Endothelial cell of umbilical vein (primary cell): ENCODE results near the gene TEX9. TPM values are rescaled to one million over a fixed set of nuclear protein-coding genes. Genes with fewer than 3 reads are reported as not detected.

Experiments used
- BruUV-seq: library from RNA; stranded (reverse); fragments of 400-500 nt; replicated peaks from 2 replicates; lab custom pipeline; 2021; lab: Mats Ljungman, UMichigan
- CTCF ChIA-PET: fragments of 300-600, 350-600 bp; sonication (Branson Sonifier 250); formaldehyde crosslinking; loops from one replicate; lab custom pipeline; 2021; ENCODE audit warnings: antibody characterized with exemption, inconsistent platforms; lab: Charles Lee
- POLR2A ChIA-PET: fragments of 300-600, 350-600 bp; sonication (Branson Sonifier 250); formaldehyde crosslinking; loops from one replicate; lab custom pipeline; 2021; ENCODE audit warnings: antibody characterized with exemption, inconsistent platforms; lab: Charles Lee
- DNase-seq: peaks from one replicate; pipeline ENCODE4 v3.0.0-alpha.2; 2011; ENCODE audit warnings: low read depth, low spot score
- FAIRE-seq: peaks from 2 replicates; lab custom pipeline; 2011; peaks lifted over from hg19 to GRCh38; lab: Jason Lieb, UNC
- H2AFZ ChIP-seq: 2 replicates; pipeline ENCODE4 v1.6.0; 2012; ENCODE audit warnings: low read depth, low read length, control low read depth, inconsistent platforms
- H3K27ac ChIP-seq: 2 replicates; pipeline ENCODE4 v1.5.1; 2011; ENCODE audit warnings: low read depth, mild to moderate bottlenecking, control low read depth, low read length, moderate library complexity; ENCODE audit not compliant: insufficient read depth
- H3K27me3 ChIP-seq, 2 experiments: 2 replicates each; pipeline versions ENCODE4 v1.6.0 to v1.6.1; 2011; ENCODE audit warnings: low read length in 2 of 2, mixed read lengths in 1 of 2; ENCODE audit not compliant: control insufficient read depth in 2 of 2, insufficient read depth in 2 of 2
- H3K36me3 ChIP-seq, 2 experiments: 2 replicates in 1 of 2; 3 replicates in 1 of 2; pipeline ENCODE4 v1.5.1; 2011; ENCODE audit warnings: low read length in 2 of 2, mild to moderate bottlenecking in 1 of 2, moderate library complexity in 1 of 2; ENCODE audit not compliant: control insufficient read depth in 2 of 2, insufficient read depth in 2 of 2; ENCODE audit errors: extremely low read depth in 1 of 2
- H3K4me1 ChIP-seq: 3 replicates; pipeline ENCODE4 v1.5.1; 2011; ENCODE audit warnings: mild to moderate bottlenecking, low read length; ENCODE audit not compliant: control insufficient read depth, insufficient read depth; ENCODE audit errors: extremely low read depth
- H3K4me2 ChIP-seq: 2 replicates; pipeline ENCODE4 v1.6.1; 2011; ENCODE audit warnings: low read length, control low read depth, mixed read lengths; ENCODE audit not compliant: insufficient read depth
- H3K4me3 ChIP-seq, 3 experiments: fragments of 200-600 bp in 1 of 3; sonication (generic), shearing (Covaris generic) in 1 of 3; replicated peaks in 1 of 3; 2 replicates each; pipeline ENCODE4 v1.5.1; 2011 to 2016; ENCODE audit warnings: control low read depth in 3 of 3, low read length in 3 of 3, mild to moderate bottlenecking in 2 of 3, inconsistent platforms in 1 of 3, low read depth in 1 of 3, moderate library complexity in 1 of 3; ENCODE audit not compliant: insufficient read depth in 1 of 3
- H3K79me2 ChIP-seq: 2 replicates; pipeline ENCODE4 v1.6.0; 2012; ENCODE audit warnings: low read length, inconsistent platforms; ENCODE audit not compliant: control insufficient read depth, insufficient read depth
- H3K9ac ChIP-seq: replicated peaks from 2 replicates; pipeline ENCODE3; 2011; ENCODE audit warnings: low read length, control low read depth; ENCODE audit not compliant: insufficient read depth; ENCODE audit errors: extremely low read depth
- H3K9me1 ChIP-seq: replicated peaks from 3 replicates; pipeline ENCODE4 v1.6.0; 2011; ENCODE audit warnings: mild to moderate bottlenecking, low read length; ENCODE audit not compliant: control insufficient read depth, insufficient read depth; ENCODE audit errors: extremely low read depth
- H3K9me3 ChIP-seq: replicated peaks from 2 replicates; pipeline ENCODE4 v1.5.1; 2012; ENCODE audit warnings: low read length, inconsistent platforms; ENCODE audit not compliant: control insufficient read depth, insufficient read depth
- H4K20me1 ChIP-seq: replicated peaks from 2 replicates; pipeline ENCODE3; 2011; ENCODE audit warnings: mild to moderate bottlenecking, low read length; ENCODE audit not compliant: control insufficient read depth, insufficient read depth; ENCODE audit errors: extremely low read depth
- FOS ChIP-seq: IDR thresholded peaks from 2 replicates; pipeline ENCODE4 v1.6.1; 2011; ENCODE audit warnings: mild to moderate bottlenecking, low read length, moderate library complexity, borderline replicate concordance; ENCODE audit not compliant: insufficient read depth
- GATA2 ChIP-seq: IDR thresholded peaks from 2 replicates; pipeline ENCODE4 v1.7.0; 2011; ENCODE audit warnings: low read depth, mild to moderate bottlenecking, moderate library complexity, mixed read lengths, low read length; ENCODE audit not compliant: insufficient read length, insufficient read depth
- JUN ChIP-seq: IDR thresholded peaks from 2 replicates; pipeline ENCODE4 v1.6.1; 2011; ENCODE audit warnings: borderline replicate concordance, low read depth; ENCODE audit not compliant: insufficient read length, insufficient read depth
- MYC ChIP-seq: IDR thresholded peaks from one replicate; pipeline ENCODE4 v1.6.1; 2011; ENCODE audit warnings: mild to moderate bottlenecking, low read depth, low read length
- POLR2AphosphoS5 ChIP-seq: IDR thresholded peaks from 2 replicates; pipeline ENCODE4 v1.6.1; 2012; ENCODE audit warnings: low read depth, mild to moderate bottlenecking, control low read depth, low read length, moderate library complexity; ENCODE audit not compliant: insufficient read depth
- dilution Hi-C: fragments of 300-500 bp; cut with MboI; formaldehyde crosslinking; loops from one replicate; pipeline ENCODE4 v1.15.0; 2019; ENCODE audit warnings: low sequenced_read_pairs; ENCODE audit not compliant: extremely low pct_ligation_motif_present
- intact Hi-C: fragments of 100-400 bp; cut with micrococcal nuclease; formaldehyde crosslinking; loops from one replicate; pipeline ENCODE4 v1.10.0; 2022
- polyA plus RNA-seq, 4 experiments: library from polyadenylated mRNA; depleted of rRNA in 3 of 4; stranded (reverse) in 3 of 4; unstranded in 1 of 4; fragments of >200 nt; gene quantifications; 2 replicates each; pipeline versions ENCODE4 v1.2.1 to v1.2.3, GENCODE V29; 2011 to 2012; ENCODE audit warnings: missing spikeins in 1 of 4
- total RNA-seq: library from RNA; stranded (reverse); gene quantifications from 2 replicates; pipeline ENCODE4 v1.2.3, GENCODE V29; 2021
- TF ChIP-seq, protein P1 (sequence below): IDR thresholded peaks from 2 replicates; pipeline ENCODE4 v1.6.1; 2011; ENCODE audit not compliant: insufficient read depth, insufficient read length

Gene TEX9
- total and polyA plus RNA-seq, 2 donors (not counting 3 experiments of a cell fraction or from before 2014, with no cell fraction given): 0.33 to 1.7 TPM

DNA sequence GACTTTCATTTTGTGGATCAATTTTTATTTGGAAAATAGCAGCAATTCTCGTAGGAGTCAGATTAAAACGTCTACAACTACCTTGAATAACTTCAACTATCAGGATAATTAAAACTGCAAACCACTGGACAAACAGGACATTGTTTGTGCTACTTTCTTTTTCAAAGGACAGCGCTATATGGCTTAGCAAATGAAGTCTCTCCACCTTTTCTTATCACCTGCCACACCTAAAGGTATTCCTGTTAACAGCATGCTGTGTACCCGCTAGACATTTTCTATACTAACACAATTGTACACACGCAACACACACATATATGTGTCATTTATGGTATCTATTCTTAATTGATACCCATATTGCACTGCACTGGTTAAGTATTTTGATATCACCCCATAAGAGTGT is 80.5 kb downstream of the TEX9 start:
- H3K36me3 ChIP-seq: no peaks in the 10 kb centered on the region
- no peak overlapping the region for H3K4me3 ChIP-seq
- ChIA-PET CTCF (no interaction called here), POLR2A (no interaction called here)
- no peaks in the 10 kb centered on the region for H3K4me1 ChIP-seq
- no TSS peak for BruUV-seq
- intact Hi-C loops (no loop called here), dilution Hi-C loops (no loop called here)
- H2AFZ ChIP-seq: no peak overlapping the region
- FAIRE-seq (peak; percentile 4), DNase-seq (no peak)
- TF ChIP-seq FOS (no peak), JUN (no peak), GATA2 (no peak), MYC (no peak)
- TF ChIP-seq, protein P1, sequence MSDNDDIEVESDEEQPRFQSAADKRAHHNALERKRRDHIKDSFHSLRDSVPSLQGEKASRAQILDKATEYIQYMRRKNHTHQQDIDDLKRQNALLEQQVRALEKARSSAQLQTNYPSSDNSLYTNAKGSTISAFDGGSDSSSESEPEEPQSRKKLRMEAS: no peak
- no peaks in the 10 kb centered on the region for H3K9me3 ChIP-seq
- H3K79me2 ChIP-seq: no peaks in the 10 kb centered on the region
- H3K9ac ChIP-seq: no peak overlapping the region
- H3K4me2 ChIP-seq: no peak overlapping the region
- no peaks in the 10 kb centered on the region for H4K20me1 ChIP-seq
- H3K9me1 ChIP-seq: no peaks in the 10 kb centered on the region
- no peaks in the 10 kb centered on the region for H3K27me3 ChIP-seq
- H3K27ac ChIP-seq: no peak overlapping the region

- no peaks in the 10 kb centered on the region for H3K9me1 ChIP-seq
- H2AFZ ChIP-seq: peak overlapping the region; percentile 27
- FAIRE-seq (peak; percentile 85), DNase-seq (peak; percentile 65)
- intact Hi-C loops: no loop called here
- no peaks in the 10 kb centered on the region for H3K9me3 ChIP-seq
- H3K36me3 ChIP-seq: no peaks in the 10 kb centered on the region
- H3K27me3 ChIP-seq: no peaks in the 10 kb centered on the region
- POLR2A ChIA-PET: no interaction called here
- dilution Hi-C loops: no loop called here
- no peak overlapping the region for H3K4me3 ChIP-seq
- H3K4me1 ChIP-seq: peaks cover 8% of the 10 kb centered on the region
- H4K20me1 ChIP-seq: no peaks in the 10 kb centered on the region
- H3K79me2 ChIP-seq: no peaks in the 10 kb centered on the region
- no peak for TF ChIP-seq FOS
- TF ChIP-seq MYC: no peak
- no peak for TF ChIP-seq POLR2AphosphoS5
- TF ChIP-seq GATA2: no peak
- CTCF ChIA-PET: interaction anchor here (0.7 to 1.9 kb wide), 4 partner anchors 10 to 203 kb away, joined by 3 to 7 read pairs (median 4); partner anchors contain the start of gene MNS1
- peak overlapping the region; percentile 49 for H3K4me2 ChIP-seq
- H3K27ac ChIP-seq: no peak overlapping the region
- no peak overlapping the region for H3K9ac ChIP-seq
- no TSS peak for BruUV-seq
These were observed 89.6 kb downstream of the TEX9 start for GRCh38 chr15:56454836-56455235.
